ENCODE measurements around the gene KLC3.
"Not testable (repeated sequence)": the region's sequence is repeated elsewhere in the genome, so short reads cannot be mapped to it uniquely, and the experiment has no call there.

KLC3 gene

GRCh38 chr19:45303269-45304060, 37.1 kb upstream of the KLC3 start:
- H3K4me1 ChIP-seq (ENCODE audit: control insufficient read depth, insufficient read depth, low read length) = peaks cover 7% of the 10 kb centered on the region; the same call in 1 of the 2 replicates
- no peak overlapping the region for H3K27ac ChIP-seq (ENCODE audit: low read depth, low read length)
- H3K9ac ChIP-seq (ENCODE audit: low read length) = no peak overlapping the region
- H3K4me3 ChIP-seq (ENCODE audit: low read depth, low read length) = no peak overlapping the region
- no peaks in the 10 kb centered on the region for H3K9me3 ChIP-seq (ENCODE audit: control insufficient read depth, insufficient read depth, low read depth, low read length)
- peaks cover 8% of the 10 kb centered on the region; the same call in 1 of the 2 replicates for H3K36me3 ChIP-seq (ENCODE audit: control insufficient read depth, insufficient read depth, low read length)
- H3K27me3 ChIP-seq (ENCODE audit: control insufficient read depth, insufficient read depth, low read length) = peaks cover 25% of the 10 kb centered on the region

GRCh38 chr19:45304141-45304926, 36.2 kb upstream of the KLC3 start:
- Histone ChIP-seq H3K4me3 (ENCODE audit: low read depth, low read length) (no peak overlapping the region), H3K27ac (ENCODE audit: low read depth, low read length) (no peak overlapping the region), H3K9ac (ENCODE audit: low read length) (no peak overlapping the region), H3K9me3 (ENCODE audit: control insufficient read depth, insufficient read depth, low read depth, low read length) (no peaks in the 10 kb centered on the region), H3K36me3 (ENCODE audit: control insufficient read depth, insufficient read depth, low read length) (0 out of 2 replicates have a peak, but pooled peaks cover 5% of the 10 kb centered on the region), H3K4me1 (ENCODE audit: control insufficient read depth, insufficient read depth, low read length) (peaks cover 7% of the 10 kb centered on the region; the same call in 1 of the 2 replicates), H3K27me3 (ENCODE audit: control insufficient read depth, insufficient read depth, low read length) (peaks cover 25% of the 10 kb centered on the region)

GRCh38 chr19:45305007-45305406, 35.5 kb upstream of the KLC3 start:
- no peaks in the 10 kb centered on the region for H3K9me3 ChIP-seq (ENCODE audit: control insufficient read depth, insufficient read depth, low read depth, low read length)
- no peaks in the 10 kb centered on the region for H3K36me3 ChIP-seq (ENCODE audit: control insufficient read depth, insufficient read depth, low read length)
- H3K27ac ChIP-seq (ENCODE audit: low read depth, low read length) = no peak overlapping the region
- no peak overlapping the region for H3K4me3 ChIP-seq (ENCODE audit: low read depth, low read length)
- peaks cover 25% of the 10 kb centered on the region for H3K27me3 ChIP-seq (ENCODE audit: control insufficient read depth, insufficient read depth, low read length)
- H3K9ac ChIP-seq (ENCODE audit: low read length) = no peak overlapping the region
- H3K4me1 ChIP-seq (ENCODE audit: control insufficient read depth, insufficient read depth, low read length) = peaks cover 7% of the 10 kb centered on the region; the same call in 1 of the 2 replicates

- H3K4me1 ChIP-seq (ENCODE audit: control insufficient read depth, insufficient read depth, low read length) = 0 out of 2 replicates have a peak, but pooled peaks cover 7% of the 10 kb centered on the region
- H3K4me3 ChIP-seq (ENCODE audit: low read depth, low read length) = no peak overlapping the region
- H3K9ac ChIP-seq (ENCODE audit: low read length) = no peak overlapping the region
- peaks cover 25% of the 10 kb centered on the region for H3K27me3 ChIP-seq (ENCODE audit: control insufficient read depth, insufficient read depth, low read length)
- no peaks in the 10 kb centered on the region for H3K9me3 ChIP-seq (ENCODE audit: control insufficient read depth, insufficient read depth, low read depth, low read length)
- H3K27ac ChIP-seq (ENCODE audit: low read depth, low read length) = no peak overlapping the region
- H3K36me3 ChIP-seq (ENCODE audit: control insufficient read depth, insufficient read depth, low read length) = no peaks in the 10 kb centered on the region
Observed at GRCh38 chr19:45305421-45305820, 35.1 kb upstream of the KLC3 start.

GRCh38 chr19:45306040-45306439, 34.5 kb upstream of the KLC3 start:
- Histone ChIP-seq H3K4me3 (ENCODE audit: low read depth, low read length) (no peak overlapping the region), H3K36me3 (ENCODE audit: control insufficient read depth, insufficient read depth, low read length) (no peaks in the 10 kb centered on the region), H3K27me3 (ENCODE audit: control insufficient read depth, insufficient read depth, low read length) (peaks cover 25% of the 10 kb centered on the region), H3K9me3 (ENCODE audit: control insufficient read depth, insufficient read depth, low read depth, low read length) (no peaks in the 10 kb centered on the region), H3K9ac (ENCODE audit: low read length) (no peak overlapping the region), H3K4me1 (ENCODE audit: control insufficient read depth, insufficient read depth, low read length) (0 out of 2 replicates have a peak, but pooled peaks cover 7% of the 10 kb centered on the region), H3K27ac (ENCODE audit: low read depth, low read length) (no peak overlapping the region)

- peaks cover 25% of the 10 kb centered on the region for H3K27me3 ChIP-seq (ENCODE audit: control insufficient read depth, insufficient read depth, low read length)
- H3K4me1 ChIP-seq (ENCODE audit: control insufficient read depth, insufficient read depth, low read length) = 0 out of 2 replicates have a peak, but pooled peaks cover 7% of the 10 kb centered on the region
- H3K9ac ChIP-seq (ENCODE audit: low read length) = no peak overlapping the region
- no peak overlapping the region for H3K4me3 ChIP-seq (ENCODE audit: low read depth, low read length)
- H3K9me3 ChIP-seq (ENCODE audit: control insufficient read depth, insufficient read depth, low read depth, low read length) = no peaks in the 10 kb centered on the region
- H3K27ac ChIP-seq (ENCODE audit: low read depth, low read length) = no peak overlapping the region
- H3K36me3 ChIP-seq (ENCODE audit: control insufficient read depth, insufficient read depth, low read length) = no peaks in the 10 kb centered on the region
Observed at GRCh38 chr19:45306518-45307027, 34.0 kb upstream of the KLC3 start.

- H3K9me3 ChIP-seq (ENCODE audit: control insufficient read depth, insufficient read depth, low read depth, low read length) = no peaks in the 10 kb centered on the region
- H3K4me1 ChIP-seq (ENCODE audit: control insufficient read depth, insufficient read depth, low read length) = 0 out of 2 replicates have a peak, but pooled peaks cover 7% of the 10 kb centered on the region
- no peak overlapping the region for H3K4me3 ChIP-seq (ENCODE audit: low read depth, low read length)
- peaks cover 25% of the 10 kb centered on the region for H3K27me3 ChIP-seq (ENCODE audit: control insufficient read depth, insufficient read depth, low read length)
- no peak overlapping the region for H3K27ac ChIP-seq (ENCODE audit: low read depth, low read length)
- H3K36me3 ChIP-seq (ENCODE audit: control insufficient read depth, insufficient read depth, low read length) = no peaks in the 10 kb centered on the region
- H3K9ac ChIP-seq (ENCODE audit: low read length) = no peak overlapping the region
Observed at GRCh38 chr19:45307361-45307760, 33.2 kb upstream of the KLC3 start.

- not testable (repeated sequence) for H3K36me3 ChIP-seq (ENCODE audit: control insufficient read depth, insufficient read depth, low read length); H3K27ac ChIP-seq (ENCODE audit: low read depth, low read length); H3K9me3 ChIP-seq (ENCODE audit: control insufficient read depth, insufficient read depth, low read depth, low read length); H3K9ac ChIP-seq (ENCODE audit: low read length); H3K4me3 ChIP-seq (ENCODE audit: low read depth, low read length); H3K4me1 ChIP-seq (ENCODE audit: control insufficient read depth, insufficient read depth, low read length)
- peaks cover 37% of the 10 kb centered on the region for H3K27me3 ChIP-seq (ENCODE audit: control insufficient read depth, insufficient read depth, low read length)
Observed at GRCh38 chr19:45309322-45309721, 31.2 kb upstream of the KLC3 start.

GRCh38 chr19:45311621-45312020, 28.9 kb upstream of the KLC3 start:
- Histone ChIP-seq H3K27ac (ENCODE audit: low read depth, low read length) (no peak overlapping the region), H3K4me1 (ENCODE audit: control insufficient read depth, insufficient read depth, low read length) (0 out of 2 replicates have a peak, but pooled peaks cover 2% of the 10 kb centered on the region), H3K36me3 (ENCODE audit: control insufficient read depth, insufficient read depth, low read length) (no peaks in the 10 kb centered on the region), H3K4me3 (ENCODE audit: low read depth, low read length) (no peak overlapping the region), H3K9me3 (ENCODE audit: control insufficient read depth, insufficient read depth, low read depth, low read length) (no peaks in the 10 kb centered on the region), H3K9ac (ENCODE audit: low read length) (no peak overlapping the region), H3K27me3 (ENCODE audit: control insufficient read depth, insufficient read depth, low read length) (peaks cover 37% of the 10 kb centered on the region)

- not testable (repeated sequence) for H3K4me1 ChIP-seq (ENCODE audit: control insufficient read depth, insufficient read depth, low read length); H3K9ac ChIP-seq (ENCODE audit: low read length); H3K9me3 ChIP-seq (ENCODE audit: control insufficient read depth, insufficient read depth, low read depth, low read length); H3K27ac ChIP-seq (ENCODE audit: low read depth, low read length); H3K4me3 ChIP-seq (ENCODE audit: low read depth, low read length); H3K36me3 ChIP-seq (ENCODE audit: control insufficient read depth, insufficient read depth, low read length)
- peaks cover 34% of the 10 kb centered on the region for H3K27me3 ChIP-seq (ENCODE audit: control insufficient read depth, insufficient read depth, low read length)
Observed at GRCh38 chr19:45312285-45312684, 28.3 kb upstream of the KLC3 start.

Data from HUES6 (cell line).